ENCODE results near the gene SPTSSB. TPM values are rescaled to one million over a fixed set of nuclear protein-coding genes. Genes with fewer than 3 reads are reported as not detected.

SPTSSB gene
- total and polyA plus RNA-seq, 2 donors (not counting 1 experiment from before 2014, with no cell fraction given): not detected

GRCh38 chr3:161314836-161315395 lies 56.4 kb downstream of the SPTSSB start:
- Histone ChIP-seq H4K20me1 (ENCODE audit: control insufficient read depth, insufficient read depth, low read length, poor library complexity, severe bottlenecking) (no peaks in the 10 kb centered on the region), H2AFZ (ENCODE audit: insufficient read depth, low read depth, low read length, poor library complexity, severe bottlenecking) (no peak overlapping the region), H3K27me3 (replicated peaks in 1 of 4; ENCODE audit: control extremely low read depth in 1 of 4, control insufficient read depth in 3 of 4, insufficient read depth in 4 of 4, low read length in 3 of 4) (peaks cover 0 to 10% (median 0%) of the 10 kb centered on the region in 4 experiments), H3K9me3 (ENCODE audit: control extremely low read depth in 1 of 3, control insufficient read depth in 2 of 3, insufficient read depth in 1 of 3, low read length in 2 of 3) (peaks cover 0 to 4% (median 0%) of the 10 kb centered on the region in 3 donors), H3K79me2 (ENCODE audit: control insufficient read depth, insufficient read depth, low read length) (no peaks in the 10 kb centered on the region), H3K4me1 (ENCODE audit: control insufficient read depth in 2 of 2, insufficient read depth in 2 of 2, low read length in 2 of 2) (peaks cover 0 to 10% of the 10 kb centered on the region in 2 donors), H3K9ac (ENCODE audit: low read length) (no peak overlapping the region), H3K4me3 (ENCODE audit: control extremely low read depth in 1 of 5, extremely low read depth in 1 of 5, insufficient read depth in 1 of 5, low read depth in 2 of 5, low read length in 4 of 5) (no peak overlapping the region), H3K36me3 (replicated peaks in 1 of 2; ENCODE audit: control extremely low read depth in 1 of 2, control insufficient read depth in 1 of 2, extremely low read depth in 1 of 2, insufficient read depth in 2 of 2, low read length in 1 of 2) (no peaks in the 10 kb centered on the region), H3K27ac (ENCODE audit: low read length in 2 of 2) (no peak overlapping the region), H3K4me2 (replicated peaks; ENCODE audit: low read depth, low read length, poor library complexity, severe bottlenecking) (no peak overlapping the region)
- H3K4me3 Mint-ChIP-seq: no peak overlapping the region
- intact Hi-C loops (cut with micrococcal nuclease): no loop called here
- TF ChIP-seq CTCF (IDR thresholded peaks at IDR 0.05) (no peak), EZH2 (IDR thresholded peaks at IDR 0.05; ENCODE audit: borderline replicate concordance, insufficient read depth, low read depth, low read length, poor library complexity, severe bottlenecking) (no peak)
- no peak for DNase-seq
- peaks cover under 1% of the 10 kb centered on the region for H3K9me3 Mint-ChIP-seq (ENCODE audit: insufficient read depth)
- 95% methylated on average over 2 of the region's 3 CpGs for WGBS (ENCODE audit: insufficient coverage)
- CTCF ChIA-PET: no interaction called here
- H3K27ac Mint-ChIP-seq: no peak overlapping the region
- no peak for ATAC-seq (ENCODE audit: low read depth)
- H3K27me3 Mint-ChIP-seq: peaks cover 20% of the 10 kb centered on the region
- POLR2A ChIA-PET: no interaction called here
- H3K4me1 Mint-ChIP-seq: peaks cover 16% of the 10 kb centered on the region

GRCh38 chr3:161310649-161311423 lies 60.5 kb downstream of the SPTSSB start:
- H3K9me3 Mint-ChIP-seq (ENCODE audit: insufficient read depth): peaks cover 2% of the 10 kb centered on the region
- Histone ChIP-seq H2AFZ (ENCODE audit: insufficient read depth, low read depth, low read length, poor library complexity, severe bottlenecking) (no peak overlapping the region), H3K36me3 (replicated peaks in 1 of 2; ENCODE audit: control extremely low read depth in 1 of 2, control insufficient read depth in 1 of 2, extremely low read depth in 1 of 2, insufficient read depth in 2 of 2, low read length in 1 of 2) (no peaks in the 10 kb centered on the region), H3K27me3 (replicated peaks in 1 of 4; ENCODE audit: control extremely low read depth in 1 of 4, control insufficient read depth in 3 of 4, insufficient read depth in 4 of 4, low read length in 3 of 4) (peaks cover 0 to 1% (median 0%) of the 10 kb centered on the region in 4 experiments), H3K79me2 (ENCODE audit: control insufficient read depth, insufficient read depth, low read length) (no peaks in the 10 kb centered on the region), H3K4me3 (ENCODE audit: control extremely low read depth in 1 of 5, extremely low read depth in 1 of 5, insufficient read depth in 1 of 5, low read depth in 2 of 5, low read length in 4 of 5) (no peak overlapping the region), H3K9ac (ENCODE audit: low read length) (no peak overlapping the region), H3K4me1 (ENCODE audit: control insufficient read depth in 2 of 2, insufficient read depth in 2 of 2, low read length in 2 of 2) (peaks cover 0 to 10% of the 10 kb centered on the region in 2 donors), H3K4me2 (replicated peaks; ENCODE audit: low read depth, low read length, poor library complexity, severe bottlenecking) (no peak overlapping the region), H3K27ac (ENCODE audit: low read length in 2 of 2) (no peak overlapping the region), H3K9me3 (ENCODE audit: control extremely low read depth in 1 of 3, control insufficient read depth in 2 of 3, insufficient read depth in 1 of 3, low read length in 2 of 3) (no peaks in the 10 kb centered on the region), H4K20me1 (ENCODE audit: control insufficient read depth, insufficient read depth, low read length, poor library complexity, severe bottlenecking) (no peaks in the 10 kb centered on the region)
- H3K4me1 Mint-ChIP-seq: peaks cover 16% of the 10 kb centered on the region
- H3K27me3 Mint-ChIP-seq: peaks cover 11% of the 10 kb centered on the region
- H3K27ac Mint-ChIP-seq: no peak overlapping the region
- ChIA-PET POLR2A (no interaction called here), CTCF (interaction anchor here (0.6 kb wide), 1 partner anchor 132 kb away, joined by 4 read pairs; no protein-coding TSS in a partner anchor)
- 14% methylated on average over 4 of the region's 5 CpGs for WGBS (ENCODE audit: insufficient coverage)
- DNase-seq: no peak
- ATAC-seq (ENCODE audit: low read depth): no peak
- H3K4me3 Mint-ChIP-seq: no peak overlapping the region
- no peak for TF ChIP-seq CTCF (IDR thresholded peaks at IDR 0.05)
- no peak for TF ChIP-seq EZH2 (IDR thresholded peaks at IDR 0.05; ENCODE audit: borderline replicate concordance, insufficient read depth, low read depth, low read length, poor library complexity, severe bottlenecking)
- intact Hi-C loops (cut with micrococcal nuclease): no loop called here
